Small intestine (tissue), 7 donors: Measurements from ENCODE around the gene A3GALT2. TPM values are rescaled to one million over a fixed set of nuclear protein-coding genes. Genes with fewer than 3 reads are reported as not detected.
A peak's percentile ranks its signal among the peaks of the same experiment; 100 is the strongest.

Experiments
- DNase-seq, 2 donors: peaks; one replicate each; pipeline versions ENCODE4 v3.0.0 to v3.0.0-alpha.2; 2013
- FAIRE-seq: peaks from 2 replicates; lab custom pipeline; 2012; peaks lifted over from hg19 to GRCh38; lab: Jason Lieb, UNC
- H3K27ac ChIP-seq, 3 donors: one replicate each; pipeline ENCODE4 v1.5.1; 2013; ENCODE audit warnings: low read length in 2 of 3, mild to moderate bottlenecking in 2 of 3, control low read depth in 1 of 3, inconsistent platforms in 1 of 3, low read depth in 1 of 3, moderate library complexity in 1 of 3
- H3K27me3 ChIP-seq, 3 donors: one replicate each; pipeline ENCODE4 v1.6.1; 2013; ENCODE audit warnings: low read length in 3 of 3, inconsistent platforms in 1 of 3; ENCODE audit not compliant: control insufficient read depth in 3 of 3, insufficient read depth in 3 of 3
- H3K36me3 ChIP-seq, 3 donors: one replicate each; pipeline ENCODE4 v1.6.1; 2013; ENCODE audit warnings: low read length in 3 of 3, inconsistent platforms in 1 of 3, low read depth in 1 of 3, mild to moderate bottlenecking in 1 of 3, moderate library complexity in 1 of 3; ENCODE audit not compliant: control insufficient read depth in 3 of 3, insufficient read depth in 2 of 3
- H3K4me1 ChIP-seq, 3 donors: one replicate each; pipeline ENCODE4 v1.6.1; 2013; ENCODE audit warnings: low read length in 2 of 3, inconsistent platforms in 1 of 3, low read depth in 1 of 3, mild to moderate bottlenecking in 1 of 3, moderate library complexity in 1 of 3; ENCODE audit not compliant: control insufficient read depth in 3 of 3, insufficient read depth in 2 of 3
- H3K4me3 ChIP-seq, 3 donors: one replicate each; pipeline ENCODE4 v1.5.1; 2013; ENCODE audit warnings: low read length in 3 of 3, control low read depth in 1 of 3, inconsistent platforms in 1 of 3, low read depth in 1 of 3, mild to moderate bottlenecking in 1 of 3, moderate library complexity in 1 of 3
- H3K9me3 ChIP-seq, 2 donors: one replicate each; pipeline ENCODE4 v1.6.1; 2013; ENCODE audit warnings: low read depth in 1 of 2, low read length in 1 of 2; ENCODE audit not compliant: control insufficient read depth in 2 of 2, insufficient read depth in 1 of 2
- WGBS, 3 donors: extraction: QIAGEN DNeasy Blood & Tissue Kit; methylation state at CpG; one replicate each; pipeline ENCODE4 v1.1.7; 2013; 5-methylcytosine and 5-hydroxymethylcytosine counted together
- polyA plus RNA-seq, 4 donors: library from polyadenylated mRNA; stranded (reverse) in 3 of 4; unstranded in 1 of 4; fragments of 200-250 nt in 3 of 4; fragments of 120-200 nt in 1 of 4; gene quantifications; one replicate each; pipeline versions ENCODE4 v1.2.1 to v1.2.3, GENCODE V29; 2013
- donor health status: healthy with polysubstance abuse.
- donor health status: control.
- donor health status: control.
- donor health status: Bipolar disorder and iron deficiency.
- donor health status: healthy.

The A3GALT2 gene
- polyA plus RNA-seq, 4 donors: 0.04 TPM; not detected in 3

DNA sequence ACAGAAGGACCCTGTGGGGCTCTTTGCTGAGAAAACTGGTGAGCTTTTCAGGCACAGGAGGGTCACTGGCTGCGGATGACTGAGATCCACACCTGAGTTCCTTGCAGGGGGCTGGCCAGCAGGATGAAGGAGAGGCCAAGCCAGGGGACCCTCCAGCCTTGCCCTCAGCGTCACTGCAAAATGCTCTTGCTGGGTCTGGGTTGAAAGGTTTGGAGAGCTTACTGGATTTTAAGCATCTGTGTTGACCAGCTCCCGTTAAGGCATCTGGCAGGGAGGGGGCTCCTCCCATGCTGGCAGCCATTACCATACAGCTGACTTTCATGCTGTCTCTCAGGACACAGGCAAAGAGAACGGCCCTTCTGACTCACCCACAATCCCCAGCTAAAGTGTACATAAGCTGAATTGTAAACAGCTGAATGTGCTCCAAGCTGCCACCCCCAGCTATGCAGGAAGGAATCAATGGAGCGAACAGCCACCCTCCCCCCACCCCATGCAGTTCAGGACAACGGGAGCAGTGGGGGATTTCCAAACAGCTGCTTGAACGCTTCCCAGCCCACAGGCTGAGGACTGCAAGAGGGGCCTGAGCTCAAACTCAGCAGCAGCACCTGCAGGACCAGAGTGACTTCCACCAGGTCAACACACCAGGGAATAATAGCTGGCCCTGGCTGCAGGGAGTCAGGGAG lies 21.3 kb upstream of the A3GALT2 start:
- H3K9me3 ChIP-seq: no peaks in the 10 kb centered on the region
- no peak overlapping the region for H3K4me3 ChIP-seq
- FAIRE-seq (no peak), DNase-seq (peak; percentile 69 to 75)
- peak overlapping the region in 2 of 3 donors; percentile 50 to 84 for H3K27ac ChIP-seq
- WGBS, 3 donors: 24 to 34% (median 26%) methylated on average over 7 of the region's 7 CpGs
- peaks cover 0 to 27% (median 0%) of the 10 kb centered on the region in 3 donors for H3K36me3 ChIP-seq
- no peaks in the 10 kb centered on the region for H3K27me3 ChIP-seq
- peaks cover 7 to 56% (median 46%) of the 10 kb centered on the region in 3 donors for H3K4me1 ChIP-seq

DNA sequence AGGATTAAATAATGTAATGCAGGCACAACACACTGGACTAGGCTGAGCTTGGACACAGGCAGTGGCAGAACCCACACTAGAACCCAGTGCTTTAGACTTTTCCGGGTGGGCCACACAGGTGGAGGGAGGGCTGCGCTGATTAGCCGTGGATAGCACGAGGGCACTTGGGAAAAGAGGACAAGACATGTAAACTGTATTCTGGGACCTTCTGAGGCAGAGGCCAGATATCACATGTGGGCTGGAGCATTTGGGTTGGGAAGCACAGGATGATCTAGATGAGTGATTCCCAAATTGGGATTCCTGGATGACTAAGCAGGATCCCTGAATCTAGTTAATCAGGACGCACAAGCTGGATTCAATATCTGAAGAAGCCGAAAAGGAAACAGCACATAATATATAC lies 20.3 kb upstream of the A3GALT2 start:
- FAIRE-seq (no peak), DNase-seq (no peak)
- Histone ChIP-seq H3K9me3 (no peaks in the 10 kb centered on the region), H3K4me3 (no peak overlapping the region), H3K36me3 (peaks cover 0 to 30% (median 0%) of the 10 kb centered on the region in 3 donors), H3K27ac (peak overlapping the region in 1 of 3 donors; percentile 69), H3K4me1 (peaks cover 5 to 47% (median 46%) of the 10 kb centered on the region in 3 donors), H3K27me3 (no peaks in the 10 kb centered on the region)
- WGBS, 3 donors: 74 to 84% (median 80%) methylated on average over 6 of the region's 6 CpGs

DNA sequence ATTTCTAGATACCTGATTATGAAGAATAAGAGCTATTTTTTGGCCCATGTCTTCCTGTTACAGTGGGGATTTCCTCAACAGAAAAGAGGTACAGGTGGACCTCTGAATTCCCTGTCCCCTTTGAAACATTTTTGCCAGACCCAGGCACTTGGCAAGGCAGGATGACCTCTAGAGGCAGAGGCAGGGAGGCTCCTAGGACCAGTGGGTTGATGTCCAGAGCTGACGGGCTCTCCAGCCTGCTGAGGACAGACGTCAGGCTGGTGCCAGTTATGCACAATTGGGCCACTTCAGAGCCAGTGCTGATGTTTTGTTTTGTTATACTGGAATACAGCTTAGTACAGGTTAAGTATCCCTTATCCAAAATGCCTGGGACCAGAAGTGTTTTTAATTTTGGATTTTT lies 18.5 kb upstream of the A3GALT2 start:
- Histone ChIP-seq H3K36me3 (peaks cover 0 to 31% (median 0%) of the 10 kb centered on the region in 3 donors), H3K9me3 (no peaks in the 10 kb centered on the region), H3K27me3 (no peaks in the 10 kb centered on the region), H3K4me1 (peaks cover 2 to 50% (median 45%) of the 10 kb centered on the region in 3 donors), H3K27ac (peak overlapping the region; percentile 53 to 96 (median 82)), H3K4me3 (no peak overlapping the region)
- no peak for FAIRE-seq
- WGBS, 3 donors: 49 to 71% (median 57%) methylated on average over 2 of the region's 2 CpGs
- DNase-seq: no peak

DNA sequence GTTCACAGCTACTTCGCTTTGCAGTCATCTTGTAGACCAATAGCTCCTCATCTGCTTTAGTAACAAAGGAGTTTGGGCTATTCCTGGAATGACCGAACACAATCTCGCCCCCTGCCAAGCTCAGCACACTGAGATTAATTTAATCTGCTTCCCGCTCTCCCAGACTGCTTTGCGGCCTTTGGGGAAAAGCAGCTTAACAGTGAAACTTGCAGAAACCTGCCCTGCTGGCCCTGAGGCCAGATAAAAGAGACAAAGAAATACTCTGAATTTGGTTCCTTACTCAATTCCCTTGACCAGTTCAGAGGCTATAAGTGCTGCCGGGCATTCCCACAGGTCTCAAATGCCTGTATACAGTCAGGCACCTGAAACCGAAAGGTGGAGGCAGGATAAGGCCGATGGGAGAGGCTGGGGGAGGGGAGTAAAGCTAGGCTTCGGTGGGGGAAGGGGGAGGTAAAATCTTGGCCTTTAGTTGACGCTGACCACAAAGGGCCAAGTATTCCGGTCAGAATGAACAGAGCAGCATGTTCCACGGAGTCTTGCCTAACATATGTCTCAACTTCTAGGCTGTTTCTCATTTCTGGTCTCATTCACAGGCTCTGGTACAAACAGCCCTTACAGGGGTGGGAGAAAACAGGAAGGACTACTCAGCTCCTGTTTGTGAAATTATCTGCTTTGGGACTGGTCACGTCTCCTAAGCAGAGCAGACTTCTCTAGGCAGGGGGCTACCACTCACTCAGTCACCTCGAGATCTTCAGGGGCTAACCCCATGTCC lies 17.7 kb upstream of the A3GALT2 start:
- H3K4me1 ChIP-seq: peaks cover 2 to 49% (median 43%) of the 10 kb centered on the region in 3 donors
- WGBS, 3 donors: 18 to 37% (median 25%) methylated on average over 14 of the region's 14 CpGs
- no peaks in the 10 kb centered on the region for H3K27me3 ChIP-seq
- DNase-seq: peak; percentile 50 to 54
- no peak for FAIRE-seq
- peaks cover 0 to 36% (median 2%) of the 10 kb centered on the region in 3 donors for H3K36me3 ChIP-seq
- H3K4me3 ChIP-seq: no peak overlapping the region
- H3K27ac ChIP-seq: peak overlapping the region; percentile 53 to 96 (median 82)
- no peaks in the 10 kb centered on the region for H3K9me3 ChIP-seq

DNA sequence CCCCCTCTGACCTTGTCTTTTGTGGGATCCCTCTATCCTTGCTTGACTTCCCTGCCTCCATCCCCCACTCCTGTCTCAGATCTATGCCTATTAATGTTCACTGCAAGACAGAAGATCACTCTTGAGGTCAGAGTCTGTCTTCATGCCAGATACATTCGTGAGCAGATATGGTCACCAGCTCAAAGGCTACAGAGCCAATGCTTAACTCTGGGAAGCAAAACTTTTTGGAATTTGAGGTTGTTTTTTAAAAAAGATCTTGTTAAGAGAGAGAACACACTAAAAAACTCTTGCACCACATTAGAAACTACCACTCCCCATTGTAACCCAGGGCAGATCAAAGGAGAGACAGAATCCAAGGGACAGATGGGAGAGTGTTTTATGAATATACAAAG lies 17.1 kb upstream of the A3GALT2 start:
- H3K4me1 ChIP-seq: peaks cover 2 to 46% (median 43%) of the 10 kb centered on the region in 3 donors
- DNase-seq (peak; percentile 63 to 69), FAIRE-seq (no peak)
- peak overlapping the region; percentile 16 to 96 (median 82) for H3K27ac ChIP-seq
- peaks cover 0 to 39% (median 2%) of the 10 kb centered on the region in 3 donors for H3K36me3 ChIP-seq
- no peak overlapping the region for H3K4me3 ChIP-seq
- 18 to 30% (median 23%) methylated on average over 1 of the region's 1 CpG for WGBS, 3 donors
- no peaks in the 10 kb centered on the region for H3K27me3 ChIP-seq
- no peaks in the 10 kb centered on the region for H3K9me3 ChIP-seq

DNA sequence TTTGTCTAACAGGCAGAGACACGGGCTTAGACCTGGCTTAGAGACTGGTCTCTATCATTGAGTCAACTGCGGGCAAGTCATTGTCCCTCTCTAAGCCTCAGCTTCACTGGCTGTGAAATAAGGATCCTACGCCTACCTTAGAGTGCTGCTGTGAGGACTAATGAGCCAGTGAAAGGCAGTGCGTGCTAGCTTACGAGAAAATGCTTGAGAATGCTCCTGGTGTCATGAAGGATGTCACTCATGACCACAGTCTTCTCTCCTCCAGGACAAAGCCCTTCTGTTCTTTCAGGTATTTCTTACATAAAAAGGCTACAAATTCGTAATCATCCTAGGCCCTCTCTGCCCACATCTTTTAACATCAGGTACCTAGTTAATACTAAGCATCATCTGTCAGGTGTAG lies 16.5 kb upstream of the A3GALT2 start:
- no peaks in the 10 kb centered on the region for H3K9me3 ChIP-seq
- H3K27me3 ChIP-seq: no peaks in the 10 kb centered on the region
- peaks cover 2 to 43% (median 37%) of the 10 kb centered on the region in 3 donors for H3K4me1 ChIP-seq
- no peak for FAIRE-seq
- 76 to 91% (median 89%) methylated on average over 6 of the region's 6 CpGs for WGBS, 3 donors
- H3K36me3 ChIP-seq: peaks cover 0 to 39% (median 4%) of the 10 kb centered on the region in 3 donors
- no peak overlapping the region for H3K4me3 ChIP-seq
- no peak for DNase-seq
- peak overlapping the region in 2 of 3 donors; percentile 69 to 82 for H3K27ac ChIP-seq

DNA sequence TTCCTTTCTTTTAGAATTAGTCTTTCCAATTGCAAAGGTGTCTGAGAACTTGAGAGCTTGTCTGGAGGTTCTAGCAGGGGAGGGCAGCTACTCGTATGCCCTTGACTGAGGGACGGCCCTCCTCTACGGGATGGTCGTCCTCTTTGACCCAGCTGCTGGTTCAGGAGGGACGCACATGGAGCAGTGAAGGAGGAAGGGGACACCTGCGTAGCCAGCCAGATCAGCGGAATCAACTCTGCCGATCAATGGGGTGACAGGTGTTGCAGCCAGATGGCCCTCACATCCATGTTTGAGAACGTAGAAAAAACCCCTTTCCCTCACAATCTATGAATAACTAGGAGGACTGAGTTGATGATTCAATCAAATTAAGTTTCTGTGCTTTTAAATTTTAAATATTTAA lies 15.7 kb upstream of the A3GALT2 start:
- Histone ChIP-seq H3K4me1 (peaks cover 2 to 35% (median 33%) of the 10 kb centered on the region in 3 donors), H3K27me3 (no peaks in the 10 kb centered on the region), H3K36me3 (peaks cover 0 to 39% (median 9%) of the 10 kb centered on the region in 3 donors), H3K9me3 (no peaks in the 10 kb centered on the region), H3K4me3 (no peak overlapping the region), H3K27ac (no peak overlapping the region)
- FAIRE-seq (no peak), DNase-seq (no peak)
- WGBS, 3 donors: 65 to 80% (median 80%) methylated on average over 9 of the region's 9 CpGs

DNA sequence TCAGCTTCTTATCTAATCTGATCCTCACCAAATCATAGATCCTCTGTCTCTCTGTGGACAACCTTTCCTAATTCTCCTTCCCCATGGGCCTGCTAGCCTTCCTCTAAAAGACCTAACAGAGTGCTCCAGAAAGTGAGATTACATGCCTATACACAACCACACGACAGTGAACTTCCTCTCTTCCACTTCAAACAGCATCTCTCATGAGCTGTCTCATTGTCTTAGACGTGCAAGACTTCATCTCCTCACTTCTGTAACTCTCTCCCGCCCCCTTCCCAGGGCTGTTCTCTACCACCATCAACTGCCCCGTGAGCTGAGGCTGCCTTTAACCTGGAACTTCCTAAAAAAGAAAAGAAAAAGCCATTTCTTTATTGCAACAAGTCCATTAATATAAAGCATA lies 14.1 kb upstream of the A3GALT2 start:
- FAIRE-seq: no peak
- H3K36me3 ChIP-seq: peaks cover 13 to 46% (median 23%) of the 10 kb centered on the region in 3 donors
- no peak for DNase-seq
- no peaks in the 10 kb centered on the region for H3K9me3 ChIP-seq
- no peak overlapping the region for H3K4me3 ChIP-seq
- H3K4me1 ChIP-seq: peaks cover 2 to 43% (median 18%) of the 10 kb centered on the region in 3 donors
- no peaks in the 10 kb centered on the region for H3K27me3 ChIP-seq
- H3K27ac ChIP-seq: peak overlapping the region in 1 of 3 donors; percentile 71
- WGBS, 3 donors: 49 to 71% (median 62%) methylated on average over 4 of the region's 4 CpGs
